ENCODE measurements around the gene ENC1. TPM values are rescaled to one million over a fixed set of nuclear protein-coding genes. Genes with fewer than 3 reads are reported as not detected.
A peak's percentile ranks its signal among the peaks of the same experiment; 100 is the strongest.

Gene ENC1
- total RNA-seq, 1 donor from 2014 or later: 71.7 TPM

GRCh38 chr5:74596927-74597326 lies 43.6 kb downstream of the ENC1 start:
- Mint-ChIP-seq H3K9me3 (ENCODE audit: low read depth) (peaks cover 9% of the 10 kb centered on the region), H3K36me3 (ENCODE audit: insufficient read depth) (no peaks in the 10 kb centered on the region), H3K4me3 (ENCODE audit: low read depth) (no peak overlapping the region), H3K27me3 (no peaks in the 10 kb centered on the region), H3K4me1 (ENCODE audit: low read depth) (peaks cover 34% of the 10 kb centered on the region), H3K27ac (peak overlapping the region; percentile 93)
- no peak for DNase-seq (ENCODE audit: low spot score, unreplicated experiment)
- TF ChIP-seq CTCF (IDR thresholded peaks at IDR 0.05; ENCODE audit: unreplicated experiment): no peak

- Mint-ChIP-seq H3K4me3 (ENCODE audit: low read depth) (no peak overlapping the region), H3K4me1 (ENCODE audit: low read depth) (peaks cover 40% of the 10 kb centered on the region), H3K36me3 (ENCODE audit: insufficient read depth) (no peaks in the 10 kb centered on the region), H3K27me3 (no peaks in the 10 kb centered on the region), H3K9me3 (ENCODE audit: low read depth) (peaks cover 2% of the 10 kb centered on the region), H3K27ac (peak overlapping the region; percentile 95)
- no peak for DNase-seq (ENCODE audit: low spot score, unreplicated experiment)
- TF ChIP-seq CTCF (IDR thresholded peaks at IDR 0.05; ENCODE audit: unreplicated experiment): no peak
Observed at GRCh38 chr5:74595143-74595925, 45.2 kb downstream of the ENC1 start.

GRCh38 chr5:74594137-74595040 lies 46.1 kb downstream of the ENC1 start:
- no peak for DNase-seq (ENCODE audit: low spot score, unreplicated experiment)

GRCh38 chr5:74589204-74590056 lies 51.1 kb downstream of the ENC1 start:
- Mint-ChIP-seq H3K4me3 (ENCODE audit: low read depth) (no peak overlapping the region), H3K36me3 (ENCODE audit: insufficient read depth) (no peaks in the 10 kb centered on the region), H3K4me1 (ENCODE audit: low read depth) (peaks cover 46% of the 10 kb centered on the region), H3K27me3 (no peaks in the 10 kb centered on the region), H3K27ac (peak overlapping the region; percentile 31), H3K9me3 (ENCODE audit: low read depth) (no peaks in the 10 kb centered on the region)
- TF ChIP-seq CTCF (IDR thresholded peaks at IDR 0.05; ENCODE audit: unreplicated experiment): no peak
- DNase-seq (ENCODE audit: low spot score, unreplicated experiment): no peak

More at GRCh38 chr5:74594137-74595040, 46.1 kb downstream of the ENC1 start:
- no peaks in the 10 kb centered on the region for H3K36me3 Mint-ChIP-seq (ENCODE audit: insufficient read depth)
- TF ChIP-seq CTCF (IDR thresholded peaks at IDR 0.05; ENCODE audit: unreplicated experiment): no peak
- peak overlapping the region; percentile 95 for H3K27ac Mint-ChIP-seq
- H3K4me3 Mint-ChIP-seq (ENCODE audit: low read depth): no peak overlapping the region
- H3K27me3 Mint-ChIP-seq: no peaks in the 10 kb centered on the region
- no peaks in the 10 kb centered on the region for H3K9me3 Mint-ChIP-seq (ENCODE audit: low read depth)
- peaks cover 47% of the 10 kb centered on the region for H3K4me1 Mint-ChIP-seq (ENCODE audit: low read depth)
